Tibial nerve (tissue), 4 donors: ENCODE measurements around the gene SNX8.

Experiments
- CTCF ChIP-seq, 5 experiments: fragments of 200-600 bp in 3 of 5; fragments of 450-650 bp in 2 of 5; sonication (generic) in 3 of 5; IDR thresholded peaks; one replicate each; pipeline ENCODE4 v1.5.1; 2016 to 2019; ENCODE audit warnings: antibody characterized with exemption in 5 of 5, mild to moderate bottlenecking in 3 of 5, moderate library complexity in 2 of 5
- EP300 ChIP-seq, 2 donors: sonication (generic); formaldehyde crosslinking; IDR thresholded peaks; one replicate each; pipeline ENCODE4 v1.6.1; 2017; ENCODE audit warnings: antibody characterized with exemption in 2 of 2, mild to moderate bottlenecking in 1 of 2

- TF ChIP-seq CTCF (IDR thresholded peaks at IDR 0.05): no peak
- no peak for TF ChIP-seq EP300 (IDR thresholded peaks at IDR 0.05)
Observed at GRCh38 chr7:2208712-2209111, 105.5 kb downstream of the SNX8 start.
